Bone marrow (tissue), 2 donors: ENCODE measurements around the gene SWAP70.

ENCODE experiments used
- DNase-seq, 2 donors: peaks; one replicate each; lab custom pipeline; 2025; lab: John Stamatoyannopoulos, UW

Gene SWAP70

DNA sequence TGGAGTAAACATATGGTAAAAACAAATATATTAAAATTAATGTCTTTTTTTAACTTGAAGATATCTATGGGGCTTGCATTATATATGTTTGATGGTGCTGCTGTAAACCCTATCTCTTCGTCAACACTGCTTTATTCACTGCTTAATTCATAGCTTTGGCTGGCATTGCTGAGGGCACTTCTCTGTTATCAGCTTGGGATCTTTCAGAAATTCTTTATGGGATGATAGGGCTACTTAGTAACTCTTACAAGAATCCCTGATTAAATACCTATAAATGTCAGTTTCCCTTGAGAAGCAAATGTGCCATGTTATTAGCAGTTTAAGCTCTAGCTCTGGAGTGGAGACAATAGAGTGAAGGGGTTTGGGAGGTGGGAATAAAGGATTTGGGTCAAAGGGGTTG is 112.3 kb downstream of the SWAP70 start:
- DNase-seq: no peak

DNA sequence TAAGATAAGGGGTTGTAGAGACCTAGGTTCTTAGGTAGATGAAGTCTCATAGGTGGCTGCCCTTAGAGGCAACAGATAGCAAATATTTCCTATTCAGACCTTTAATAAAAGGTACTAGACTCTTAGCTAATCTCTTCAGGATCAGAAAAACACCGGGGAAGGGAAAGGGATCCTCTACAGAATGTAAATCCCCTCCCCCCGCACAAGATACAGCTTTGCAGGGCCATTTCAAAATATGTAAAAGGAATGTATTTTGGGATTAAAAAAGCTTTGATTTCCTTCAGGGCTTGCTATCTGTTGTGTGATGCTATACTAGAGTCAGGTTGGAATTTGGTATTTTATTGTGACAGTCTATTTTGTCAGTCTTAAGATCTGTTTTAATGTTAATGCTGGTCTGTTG is 113.2 kb downstream of the SWAP70 start:
- DNase-seq: no peak

DNA sequence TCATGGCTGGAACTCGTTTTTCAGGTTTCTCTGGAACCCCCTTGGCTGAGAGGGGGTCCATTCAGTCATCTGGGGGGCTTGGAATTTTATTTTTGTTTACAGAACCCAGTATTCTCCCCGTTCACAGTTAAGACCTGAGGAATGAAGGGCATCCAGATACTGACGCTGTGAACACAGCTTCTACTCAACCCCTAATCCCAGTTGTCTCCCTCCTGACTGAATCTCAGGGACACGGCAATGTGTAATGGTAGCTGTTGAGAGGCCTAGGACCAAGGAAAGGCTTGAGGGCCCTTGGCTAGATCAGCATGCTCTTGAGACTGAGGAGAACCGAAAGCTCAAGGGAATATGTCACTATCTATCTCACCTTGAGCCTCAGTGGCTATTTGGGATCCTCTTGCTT is 113.6 kb downstream of the SWAP70 start:
- no peak for DNase-seq

DNA sequence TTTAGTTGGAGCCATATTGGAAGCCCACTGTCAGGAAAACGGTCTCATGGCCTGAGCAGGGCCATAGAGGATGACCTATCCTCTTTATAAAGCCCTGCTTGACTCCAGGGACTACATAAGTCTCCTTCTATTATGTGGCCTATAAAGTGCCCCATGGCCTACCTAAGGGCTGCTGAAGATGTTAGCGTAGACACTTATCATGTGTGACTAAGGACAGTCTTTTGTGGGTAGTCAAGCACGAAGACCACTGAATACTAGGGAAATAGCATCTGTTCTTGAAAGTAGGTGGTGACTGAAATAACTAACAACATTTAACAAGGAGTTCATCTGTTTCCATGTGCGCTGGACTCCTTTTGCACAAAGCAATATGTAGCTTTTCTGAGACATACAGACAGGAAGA is 117.1 kb downstream of the SWAP70 start:
- no peak for DNase-seq

DNA sequence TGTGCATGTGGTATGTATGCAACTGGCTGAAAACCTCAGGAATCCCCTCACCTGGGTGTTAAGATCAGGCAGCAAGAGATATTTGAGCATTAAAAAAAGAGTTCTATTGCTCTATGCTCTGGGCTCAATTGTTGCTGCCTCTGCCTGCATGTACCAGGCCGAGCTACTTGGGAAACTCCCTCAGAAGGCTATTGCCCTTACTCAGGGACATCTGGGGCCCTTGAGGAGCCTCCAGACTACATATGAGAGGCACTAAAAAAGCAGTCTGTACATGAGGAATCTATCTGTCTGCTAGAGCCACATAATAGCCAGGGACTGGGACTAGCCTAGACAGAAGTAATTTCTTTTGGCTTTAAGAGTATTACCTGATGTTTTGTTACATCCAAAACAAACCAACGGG is 120.1 kb downstream of the SWAP70 start:
- no peak for DNase-seq

DNA sequence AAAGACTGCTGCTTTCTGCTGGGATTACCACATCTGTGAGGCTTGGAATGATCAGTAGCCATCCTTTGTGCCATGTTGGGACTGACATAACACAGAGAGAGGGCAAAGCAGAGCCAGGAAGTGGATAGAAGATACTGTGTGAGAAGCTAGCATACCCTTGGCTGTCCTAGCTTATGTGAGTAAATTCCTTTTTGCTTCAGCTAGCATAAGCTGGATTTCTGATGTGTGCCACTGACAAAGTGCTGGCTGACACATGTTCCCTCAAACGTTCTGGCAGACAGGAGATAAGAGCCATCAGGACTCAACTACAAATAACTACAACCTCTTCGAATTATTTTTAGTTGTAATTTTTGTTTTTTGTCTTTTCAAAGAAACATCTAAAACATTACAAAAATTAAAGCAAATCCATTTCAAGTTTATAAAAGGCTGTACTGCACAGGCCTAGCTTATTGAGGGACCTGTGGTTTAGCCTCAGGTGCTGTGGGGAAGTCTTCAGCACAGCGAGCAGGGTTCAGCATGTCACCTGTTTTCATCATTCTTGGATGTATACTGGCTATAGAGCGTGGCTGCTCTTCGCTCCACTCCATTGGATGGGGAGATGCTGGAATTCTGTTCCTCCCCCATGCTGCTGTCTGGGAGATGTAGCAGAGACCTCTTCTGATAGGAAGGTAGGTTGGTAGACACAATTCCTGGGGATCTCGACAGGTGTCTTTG is 120.9 kb downstream of the SWAP70 start:
- DNase-seq: no peak

DNA sequence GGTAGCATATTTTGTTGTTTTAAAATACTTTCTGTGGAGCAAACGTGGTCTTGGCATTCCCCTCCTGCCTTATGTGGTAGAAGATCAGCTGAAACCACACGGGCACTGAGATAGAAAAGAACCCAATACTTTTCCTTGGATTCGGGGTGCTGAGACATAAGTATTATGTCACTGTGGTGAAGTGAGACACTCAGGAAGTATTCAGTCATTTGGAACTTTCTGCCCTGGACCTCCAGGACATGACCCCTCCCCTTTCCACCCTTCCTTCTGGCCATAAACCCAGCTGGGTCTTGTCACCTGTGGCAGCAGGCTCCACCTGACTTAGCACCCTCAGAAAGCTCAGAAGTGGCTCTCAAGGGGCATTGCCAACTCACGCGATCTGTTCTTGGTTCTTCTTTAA is 123.4 kb downstream of the SWAP70 start:
- DNase-seq: no peak

DNA sequence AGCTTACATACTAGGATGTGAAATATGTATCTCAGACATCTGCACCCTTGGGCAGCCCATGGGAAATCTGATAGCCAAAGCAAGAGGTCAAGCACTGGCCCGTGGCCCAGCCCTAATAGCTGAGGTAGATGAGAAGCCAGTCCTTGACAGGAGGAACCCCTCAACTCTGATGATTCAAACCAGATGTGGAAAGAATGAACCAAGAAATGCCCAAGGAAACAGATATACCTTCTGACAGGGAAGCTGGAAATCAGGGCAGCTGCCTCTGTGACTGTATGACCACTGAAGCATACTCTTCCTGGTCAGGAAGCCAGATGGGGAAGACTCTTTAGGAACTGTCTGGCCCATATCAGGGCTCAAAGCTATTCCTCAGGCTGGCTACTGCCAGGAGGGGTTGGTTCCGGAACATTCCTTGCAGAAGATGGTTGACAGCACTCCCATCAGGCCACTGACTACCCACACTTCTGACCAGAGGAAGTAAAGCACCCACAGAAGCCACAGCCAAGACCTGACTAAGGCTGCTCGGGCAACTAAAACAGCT is 124.2 kb downstream of the SWAP70 start:
- DNase-seq: no peak

DNA sequence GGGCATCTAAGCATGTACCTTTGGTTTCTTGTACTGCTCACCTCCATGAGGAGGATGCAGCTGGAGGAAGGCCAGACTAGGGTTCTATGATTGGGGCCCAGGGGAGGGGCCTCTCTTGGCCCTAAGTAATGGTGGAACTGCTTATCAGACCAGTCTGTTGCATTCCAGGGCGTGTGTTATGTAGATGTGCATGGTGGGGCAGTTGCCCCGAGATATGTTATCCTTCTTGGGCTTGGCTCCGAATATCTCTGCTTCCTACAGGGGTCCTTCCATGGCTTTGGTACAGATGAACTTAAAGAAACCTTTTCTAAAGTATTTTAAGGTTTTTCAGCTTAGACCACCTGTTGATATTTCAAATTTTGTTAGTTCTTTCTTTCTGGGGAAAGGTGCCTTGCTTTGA is 126.0 kb downstream of the SWAP70 start:
- no peak for DNase-seq

DNA sequence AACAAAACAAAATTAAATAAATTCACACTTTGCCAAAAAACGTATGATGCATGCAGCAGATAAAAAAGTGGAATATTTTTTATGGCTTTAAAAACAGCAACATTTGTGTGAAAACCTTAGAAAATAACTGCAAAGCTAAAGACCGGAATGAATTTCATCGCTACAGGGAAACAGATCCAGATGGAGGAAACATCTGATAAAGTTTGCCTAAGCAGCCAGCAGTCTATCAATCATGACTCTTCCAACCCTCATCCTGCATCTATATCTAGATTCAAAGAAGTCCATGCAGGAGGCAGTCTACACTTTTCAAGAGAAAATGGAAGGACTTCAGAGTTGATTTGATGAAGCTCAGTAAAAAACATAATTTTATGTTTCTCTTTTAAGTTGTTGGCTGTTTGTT is 126.8 kb downstream of the SWAP70 start:
- no peak for DNase-seq

DNA sequence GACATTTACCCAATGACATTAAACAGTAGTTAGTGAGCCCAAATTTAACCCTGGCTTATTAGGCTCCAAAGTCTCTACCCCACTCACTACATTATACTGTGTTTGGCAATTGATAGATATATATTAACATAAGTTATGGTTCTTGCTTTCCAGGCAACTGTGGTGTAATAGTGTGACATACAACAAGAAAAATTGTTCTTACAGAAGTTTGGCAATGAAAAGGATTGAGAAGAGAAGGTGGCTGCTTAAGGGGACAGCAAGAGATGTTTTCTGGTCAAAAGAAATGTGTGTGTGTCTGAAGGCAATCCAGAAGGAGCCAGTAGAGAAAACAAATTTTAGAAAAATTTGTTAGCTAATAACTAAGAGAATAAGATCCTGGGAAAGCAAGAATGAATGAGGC is 132.4 kb downstream of the SWAP70 start:
- DNase-seq: no peak

DNA sequence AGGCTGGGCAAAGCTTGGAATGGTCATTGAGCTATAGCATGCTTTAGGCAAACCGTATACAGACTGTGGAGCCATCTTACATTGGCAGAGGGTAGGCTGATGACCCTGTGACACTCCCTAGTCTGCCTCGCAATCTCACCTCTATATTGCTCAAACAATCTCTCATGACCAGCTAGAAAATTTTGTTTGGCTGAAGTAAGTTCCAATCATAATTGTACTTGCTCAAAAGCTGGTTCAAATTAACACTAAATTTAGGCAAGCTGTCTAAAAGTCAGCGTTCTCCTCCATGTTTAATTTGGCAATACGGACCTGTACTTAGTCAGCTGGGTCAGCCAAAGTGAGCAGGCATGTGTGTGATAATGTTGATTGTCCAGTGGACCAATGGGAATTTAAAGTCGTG is 133.0 kb downstream of the SWAP70 start:
- no peak for DNase-seq

DNA sequence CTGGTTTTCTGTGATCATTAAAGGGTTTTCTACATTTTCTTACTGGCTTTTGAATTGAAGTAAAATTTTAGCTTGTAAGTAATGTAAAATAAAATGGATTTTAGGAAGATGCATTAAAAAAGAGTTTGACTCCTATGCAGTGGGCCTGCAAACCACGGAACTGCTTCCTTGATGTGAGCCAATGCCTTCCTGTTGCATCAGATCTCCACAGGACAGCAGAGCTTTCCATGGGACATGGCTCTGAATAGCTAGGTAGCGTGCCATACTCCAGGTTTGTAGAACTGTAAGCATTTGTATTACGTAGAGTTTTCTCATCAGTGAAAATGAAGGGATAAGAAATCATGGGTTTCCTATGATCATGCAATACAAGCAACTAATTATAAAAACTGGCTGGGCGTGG is 133.4 kb downstream of the SWAP70 start:
- no peak for DNase-seq

DNA sequence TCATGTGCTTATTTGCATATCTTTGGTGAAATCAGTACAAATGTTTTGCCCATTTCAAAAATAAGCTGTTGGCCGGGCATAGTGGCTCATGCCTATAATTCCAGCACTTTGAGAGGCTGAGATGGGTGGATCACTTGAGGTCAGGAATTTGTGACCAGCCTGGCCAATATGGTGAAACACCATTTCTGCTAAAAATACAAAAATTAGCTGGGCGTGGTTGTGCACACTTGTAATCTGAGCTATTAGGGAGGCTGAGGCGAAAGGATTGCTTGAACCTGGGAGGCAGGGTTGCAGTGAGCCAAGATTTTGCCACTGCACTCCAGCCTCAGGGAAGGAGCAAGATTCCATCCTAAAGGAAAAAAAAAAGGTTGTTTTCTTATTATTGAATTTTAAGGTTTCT is 136.0 kb downstream of the SWAP70 start:
- DNase-seq: no peak

DNA sequence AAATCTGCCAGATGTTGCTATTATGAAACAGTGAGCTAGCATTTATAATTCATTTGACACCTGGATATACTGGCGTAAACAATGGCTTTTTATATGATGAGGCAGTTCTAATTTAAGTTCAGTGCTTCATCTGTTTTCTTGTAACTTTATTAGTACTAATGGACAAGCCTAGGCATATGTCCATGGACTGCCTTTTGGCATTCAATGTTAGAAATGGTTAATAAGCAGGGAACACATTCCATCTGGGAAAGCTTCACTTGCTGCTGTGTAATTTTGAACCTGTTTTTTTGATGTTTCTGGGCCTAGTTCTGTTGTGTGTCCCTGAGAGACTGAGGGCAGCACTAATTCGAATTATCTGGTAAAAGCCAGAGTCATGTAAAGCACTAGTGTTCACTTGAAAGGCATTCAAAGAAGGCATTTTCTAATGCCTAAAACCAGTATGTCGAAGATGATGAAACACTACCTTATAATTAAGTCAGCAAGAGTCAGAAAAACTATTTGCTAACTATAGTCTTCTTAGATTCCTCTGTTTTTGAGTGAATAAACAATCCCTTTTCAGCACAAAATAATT is 138.5 kb downstream of the SWAP70 start:
- no peak for DNase-seq
